Natural killer cell (primary cell): ENCODE data around the gene BCL6B. TPM values are rescaled to one million over a fixed set of nuclear protein-coding genes. Genes with fewer than 3 reads are reported as not detected.

Source experiments
- ATAC-seq, 3 donors: fragments of 150-1000 bp in 2 of 3; fragments of 200-7000 bp in 1 of 3; cut with Tn5 transposase; 1 replicate in 1 of 3; 2 replicates in 2 of 3; pipeline ENCODE4 v1.10.0; 2021; ENCODE audit warnings: mild to moderate bottlenecking in 2 of 3, moderate library complexity in 2 of 3
- DNase-seq, 2 donors: peaks; one replicate each; pipeline versions ENCODE4 v3.0.0 to v3.0.0-alpha.2; 2013 to 2021; ENCODE audit warnings: mixed read lengths in 1 of 2
- H3K27ac ChIP-seq: one replicate; pipeline ENCODE4 v1.5.1; 2013; ENCODE audit warnings: mild to moderate bottlenecking, low read length
- H3K27me3 ChIP-seq: one replicate; pipeline ENCODE4 v1.6.1; 2013; ENCODE audit warnings: low read length; ENCODE audit not compliant: control insufficient read depth, insufficient read depth
- H3K36me3 ChIP-seq: one replicate; pipeline ENCODE4 v1.6.1; 2013; ENCODE audit warnings: low read length; ENCODE audit not compliant: control insufficient read depth, insufficient read depth
- H3K4me1 ChIP-seq: one replicate; pipeline ENCODE4 v1.6.1; 2013; ENCODE audit warnings: low read length; ENCODE audit not compliant: control insufficient read depth, insufficient read depth
- H3K4me3 ChIP-seq: one replicate; pipeline ENCODE4 v1.5.1; 2013; ENCODE audit warnings: low read length
- H3K9me3 ChIP-seq: one replicate; pipeline ENCODE4 v1.6.1; 2013; ENCODE audit warnings: low read length; ENCODE audit not compliant: control insufficient read depth, insufficient read depth
- H3K27ac Mint-ChIP-seq, 2 donors: one replicate each; pipeline ENCODE4 v1.8.0; 2022; ENCODE audit warnings: mild to moderate bottlenecking in 2 of 2, mixed read lengths in 2 of 2, moderate library complexity in 1 of 2
- H3K27me3 Mint-ChIP-seq, 2 donors: one replicate each; pipeline ENCODE4 v1.8.0; 2022; ENCODE audit warnings: low read depth in 2 of 2, mixed read lengths in 2 of 2
- H3K36me3 Mint-ChIP-seq: one replicate; pipeline ENCODE4 v1.8.0; 2022; ENCODE audit warnings: mixed read lengths
- H3K4me1 Mint-ChIP-seq, 2 donors: one replicate each; pipeline ENCODE4 v1.8.0; 2022; ENCODE audit warnings: mixed read lengths in 2 of 2
- H3K4me3 Mint-ChIP-seq: one replicate; pipeline ENCODE4 v1.8.0; 2022; ENCODE audit warnings: mild to moderate bottlenecking, moderate library complexity, mixed read lengths
- H3K9me3 Mint-ChIP-seq, 2 donors: one replicate each; pipeline ENCODE4 v1.8.0; 2022; ENCODE audit warnings: mixed read lengths in 2 of 2
- WGBS: methylation state at CpG from one replicate; pipeline ENCODE4 v1.1.7; 2013; ENCODE audit warnings: missing lambda C conversion rate; ENCODE audit not compliant: insufficient coverage; 5-methylcytosine and 5-hydroxymethylcytosine counted together
- intact Hi-C: fragments of 100-400 bp; cut with micrococcal nuclease; formaldehyde crosslinking; loops from one replicate; pipeline ENCODE4 v1.14.2; 2022
- total RNA-seq, 4 donors: library from RNA; stranded (reverse); fragments of 120-200 nt in 1 of 4; gene quantifications; one replicate each; pipeline versions ENCODE4 v1.2.3 to v1.2.4, GENCODE V29; 2013 to 2022
- TF ChIP-seq, protein P1 (sequence below): fragments of 200-600 bp; IDR thresholded peaks from one replicate; pipeline ENCODE4 v1.8.0; 2022; ENCODE audit warnings: antibody characterized with exemption

BCL6B gene
- total RNA-seq, 3 donors from 2014 or later (not counting 1 experiment from before 2014, with no cell fraction given) = 0.49 to 0.84 TPM; not detected in 1

DNA sequence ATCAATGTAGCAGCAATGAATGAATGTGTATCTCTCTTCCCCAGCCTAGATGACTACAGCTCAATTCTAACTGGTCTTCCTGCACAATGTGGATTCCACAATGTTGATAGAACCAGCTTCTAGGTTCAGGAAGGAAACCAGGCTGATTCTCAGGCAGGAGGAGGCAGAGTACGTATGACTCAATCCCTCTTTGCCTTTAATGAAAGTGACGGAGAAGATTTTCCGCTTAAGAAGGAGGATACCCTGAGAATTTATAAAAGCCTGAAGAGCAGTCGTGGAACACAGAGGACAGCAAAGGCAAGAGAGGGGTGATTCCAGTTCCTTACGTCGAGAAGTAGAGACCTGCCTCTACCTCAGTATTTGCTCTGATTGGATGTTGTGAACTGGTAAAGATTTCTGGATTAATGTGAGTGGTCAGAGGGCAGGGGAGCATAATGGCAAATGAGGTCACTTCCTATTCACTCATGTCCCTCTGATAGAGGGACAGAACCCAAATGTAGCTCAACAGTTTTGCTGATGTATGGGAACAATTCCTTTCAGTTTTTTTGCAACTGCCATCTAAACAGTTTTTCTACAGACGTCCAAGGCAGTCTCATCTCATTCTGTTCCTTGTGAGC, 36.1 kb downstream of the BCL6B start:
- H3K4me3 Mint-ChIP-seq = no peak overlapping the region
- intact Hi-C loops = no loop called here
- peaks cover 0 to 3% of the 10 kb centered on the region in 2 donors for H3K4me1 Mint-ChIP-seq
- Histone ChIP-seq H3K36me3 (no peaks in the 10 kb centered on the region), H3K9me3 (no peaks in the 10 kb centered on the region), H3K27me3 (no peaks in the 10 kb centered on the region), H3K4me3 (no peak overlapping the region), H3K27ac (no peak overlapping the region), H3K4me1 (no peaks in the 10 kb centered on the region)
- 91% methylated on average over 7 of the region's 7 CpGs for WGBS
- H3K27ac Mint-ChIP-seq = no peak overlapping the region
- ATAC-seq (no peak), DNase-seq (no peak)
- no peaks in the 10 kb centered on the region for H3K36me3 Mint-ChIP-seq
- H3K9me3 Mint-ChIP-seq = no peaks in the 10 kb centered on the region
- H3K27me3 Mint-ChIP-seq = peaks cover 8 to 13% of the 10 kb centered on the region in 2 donors
- TF ChIP-seq, protein P1, sequence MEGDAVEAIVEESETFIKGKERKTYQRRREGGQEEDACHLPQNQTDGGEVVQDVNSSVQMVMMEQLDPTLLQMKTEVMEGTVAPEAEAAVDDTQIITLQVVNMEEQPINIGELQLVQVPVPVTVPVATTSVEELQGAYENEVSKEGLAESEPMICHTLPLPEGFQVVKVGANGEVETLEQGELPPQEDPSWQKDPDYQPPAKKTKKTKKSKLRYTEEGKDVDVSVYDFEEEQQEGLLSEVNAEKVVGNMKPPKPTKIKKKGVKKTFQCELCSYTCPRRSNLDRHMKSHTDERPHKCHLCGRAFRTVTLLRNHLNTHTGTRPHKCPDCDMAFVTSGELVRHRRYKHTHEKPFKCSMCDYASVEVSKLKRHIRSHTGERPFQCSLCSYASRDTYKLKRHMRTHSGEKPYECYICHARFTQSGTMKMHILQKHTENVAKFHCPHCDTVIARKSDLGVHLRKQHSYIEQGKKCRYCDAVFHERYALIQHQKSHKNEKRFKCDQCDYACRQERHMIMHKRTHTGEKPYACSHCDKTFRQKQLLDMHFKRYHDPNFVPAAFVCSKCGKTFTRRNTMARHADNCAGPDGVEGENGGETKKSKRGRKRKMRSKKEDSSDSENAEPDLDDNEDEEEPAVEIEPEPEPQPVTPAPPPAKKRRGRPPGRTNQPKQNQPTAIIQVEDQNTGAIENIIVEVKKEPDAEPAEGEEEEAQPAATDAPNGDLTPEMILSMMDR = no peak

DNA sequence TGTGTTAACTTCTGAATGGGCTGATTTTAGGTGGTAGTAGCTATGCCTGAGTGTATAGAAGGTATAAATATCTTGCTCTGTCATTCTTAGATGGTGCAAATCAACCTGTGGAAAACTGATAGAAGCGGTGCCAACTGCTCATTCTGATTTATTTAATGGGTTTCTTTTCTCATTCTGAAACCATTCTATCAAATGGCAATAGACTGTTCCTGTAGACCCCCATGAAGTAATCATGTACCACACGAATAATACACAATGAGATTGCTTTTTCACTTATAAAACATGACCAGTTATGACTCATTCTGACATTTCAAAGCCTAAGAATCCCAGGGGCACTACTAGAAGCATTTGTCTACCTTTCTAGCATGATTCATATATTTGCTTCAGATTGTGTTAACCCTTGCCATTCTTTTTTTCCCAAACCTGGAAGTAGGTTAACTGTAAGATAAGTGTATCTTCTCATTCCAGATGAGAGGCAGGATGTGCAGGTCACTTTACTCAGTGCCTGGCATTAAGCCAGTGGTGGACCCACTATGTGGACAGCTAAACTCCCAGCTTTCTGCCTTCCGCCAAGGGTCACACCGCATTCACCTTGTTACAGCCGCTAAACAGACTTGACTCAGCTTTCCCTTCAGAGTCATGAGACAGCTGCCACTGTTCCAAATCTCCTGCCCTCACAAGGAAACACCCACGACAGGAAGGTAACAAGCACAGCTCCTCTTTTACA, 37.5 kb downstream of the BCL6B start:
- no peak overlapping the region for H3K27ac Mint-ChIP-seq
- no peaks in the 10 kb centered on the region for H3K36me3 Mint-ChIP-seq
- Histone ChIP-seq H3K4me1 (no peaks in the 10 kb centered on the region), H3K27ac (no peak overlapping the region), H3K4me3 (no peak overlapping the region), H3K36me3 (no peaks in the 10 kb centered on the region), H3K27me3 (no peaks in the 10 kb centered on the region), H3K9me3 (no peaks in the 10 kb centered on the region)
- TF ChIP-seq, protein P1 = no peak
- WGBS = 63% methylated on average over 6 of the region's 6 CpGs
- intact Hi-C loops = no loop called here
- ATAC-seq = no peak
- peaks cover 8 to 11% of the 10 kb centered on the region in 2 donors for H3K27me3 Mint-ChIP-seq
- no peaks in the 10 kb centered on the region for H3K9me3 Mint-ChIP-seq
- H3K4me3 Mint-ChIP-seq = no peak overlapping the region
- peaks cover 0 to 3% of the 10 kb centered on the region in 2 donors for H3K4me1 Mint-ChIP-seq
- DNase-seq = no peak

DNA sequence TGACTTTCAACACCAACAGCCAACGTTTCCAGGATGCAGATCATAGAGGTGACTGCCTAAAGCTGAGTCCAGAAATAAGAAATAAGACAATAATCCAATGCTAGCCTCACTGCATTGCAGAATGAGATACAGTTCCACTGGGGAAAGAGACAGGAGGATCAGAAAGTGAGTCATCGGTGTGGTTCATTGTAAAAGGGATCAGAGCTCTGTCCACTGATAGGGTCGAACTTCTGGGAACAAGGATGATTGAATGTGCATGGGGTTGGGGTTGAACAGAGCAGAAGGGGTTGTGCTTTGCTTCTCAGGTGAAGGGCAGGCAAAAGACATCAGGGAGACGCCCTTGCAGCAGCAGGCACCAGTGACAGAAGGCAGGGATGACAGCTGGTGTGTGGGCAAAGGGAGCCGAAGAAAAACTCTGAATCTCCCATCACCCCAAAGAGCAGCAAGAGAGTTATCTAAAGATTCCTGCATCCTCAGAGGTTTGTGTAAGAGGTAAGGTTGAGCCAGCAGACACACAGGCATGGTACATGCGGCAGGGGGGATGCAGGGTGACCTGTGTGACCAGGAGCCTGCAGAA, 40.8 kb downstream of the BCL6B start:
- Histone ChIP-seq H3K4me1 (no peaks in the 10 kb centered on the region), H3K27me3 (no peaks in the 10 kb centered on the region), H3K4me3 (no peak overlapping the region), H3K36me3 (no peaks in the 10 kb centered on the region), H3K9me3 (peaks cover 12% of the 10 kb centered on the region), H3K27ac (no peak overlapping the region)
- TF ChIP-seq, protein P1 = no peak
- H3K27me3 Mint-ChIP-seq = peaks cover 7 to 11% of the 10 kb centered on the region in 2 donors
- H3K9me3 Mint-ChIP-seq = peaks cover 5% of the 10 kb centered on the region in 2 donors
- H3K36me3 Mint-ChIP-seq = peaks cover 7% of the 10 kb centered on the region
- DNase-seq (no peak), ATAC-seq (no peak)
- H3K4me1 Mint-ChIP-seq = peaks cover 0 to 3% of the 10 kb centered on the region in 2 donors
- WGBS = 80% methylated on average over 5 of the region's 6 CpGs
- intact Hi-C loops = no loop called here
- no peak overlapping the region for H3K27ac Mint-ChIP-seq
- H3K4me3 Mint-ChIP-seq = no peak overlapping the region
